Stimulated activated naive CD8-positive, alpha-beta T cell treated with anti-CD3 and anti-CD28 coated beads, Interleukin-15, amount 100 ng/mL, for 72 hours (primary cell): ENCODE measurements around the gene COL4A6.

Source experiments
- ATAC-seq: fragments of 150-1000 bp; cut with Tn5 transposase; 2 replicates; pipeline ENCODE4 v1.10.0; 2021; ENCODE audit warnings: mild to moderate bottlenecking, moderate library complexity
- DNase-seq, 2 donors: peaks; one replicate each; pipeline ENCODE4 v3.0.0; 2021 to 2022
- H3K27ac Mint-ChIP-seq, 2 donors: one replicate each; pipeline ENCODE4 v1.8.0; 2022; ENCODE audit warnings: mild to moderate bottlenecking in 2 of 2, mixed read lengths in 2 of 2, moderate library complexity in 2 of 2
- H3K27me3 Mint-ChIP-seq: one replicate; pipeline ENCODE4 v1.8.0; 2022; ENCODE audit warnings: mixed read lengths
- H3K4me1 Mint-ChIP-seq: one replicate; pipeline ENCODE4 v1.8.0; 2022; ENCODE audit warnings: mild to moderate bottlenecking, mixed read lengths
- H3K4me3 Mint-ChIP-seq, 2 donors: one replicate each; pipeline ENCODE4 v1.8.0; 2022; ENCODE audit warnings: mild to moderate bottlenecking in 2 of 2, mixed read lengths in 2 of 2, moderate library complexity in 1 of 2
- H3K9me3 Mint-ChIP-seq, 2 donors: one replicate each; pipeline ENCODE4 v1.8.0; 2022; ENCODE audit warnings: mixed read lengths in 2 of 2

Gene COL4A6

GRCh38 chrX:108313669-108314068, 124.6 kb downstream of the COL4A6 start:
- no peak overlapping the region for H3K27ac Mint-ChIP-seq

GRCh38 chrX:108312957-108313356, 125.3 kb downstream of the COL4A6 start:
- ATAC-seq, result no peak
- Mint-ChIP-seq H3K27me3 (peaks cover 11% of the 10 kb centered on the region), H3K27ac (no peak overlapping the region), H3K4me1 (no peaks in the 10 kb centered on the region), H3K4me3 (no peak overlapping the region), H3K9me3 (no peaks in the 10 kb centered on the region)
- DNase-seq, result no peak

More at GRCh38 chrX:108313669-108314068, 124.6 kb downstream of the COL4A6 start:
- no peak for DNase-seq
- H3K27me3 Mint-ChIP-seq, result peaks cover 11% of the 10 kb centered on the region
- no peak overlapping the region for H3K4me3 Mint-ChIP-seq
- no peaks in the 10 kb centered on the region for H3K4me1 Mint-ChIP-seq
- ATAC-seq, result no peak
- H3K9me3 Mint-ChIP-seq, result no peaks in the 10 kb centered on the region

GRCh38 chrX:108312011-108312410, 126.2 kb downstream of the COL4A6 start:
- H3K4me1 Mint-ChIP-seq, result no peaks in the 10 kb centered on the region
- ATAC-seq (no peak), DNase-seq (no peak)
- H3K9me3 Mint-ChIP-seq, result no peaks in the 10 kb centered on the region
- H3K27ac Mint-ChIP-seq, result no peak overlapping the region
- no peak overlapping the region for H3K4me3 Mint-ChIP-seq
- peaks cover 8% of the 10 kb centered on the region for H3K27me3 Mint-ChIP-seq

GRCh38 chrX:108310506-108310905, 127.7 kb downstream of the COL4A6 start:
- Mint-ChIP-seq H3K4me1 (no peaks in the 10 kb centered on the region), H3K9me3 (no peaks in the 10 kb centered on the region), H3K4me3 (no peak overlapping the region), H3K27ac (no peak overlapping the region), H3K27me3 (no peaks in the 10 kb centered on the region)
- ATAC-seq, result no peak
- no peak for DNase-seq

DNA sequence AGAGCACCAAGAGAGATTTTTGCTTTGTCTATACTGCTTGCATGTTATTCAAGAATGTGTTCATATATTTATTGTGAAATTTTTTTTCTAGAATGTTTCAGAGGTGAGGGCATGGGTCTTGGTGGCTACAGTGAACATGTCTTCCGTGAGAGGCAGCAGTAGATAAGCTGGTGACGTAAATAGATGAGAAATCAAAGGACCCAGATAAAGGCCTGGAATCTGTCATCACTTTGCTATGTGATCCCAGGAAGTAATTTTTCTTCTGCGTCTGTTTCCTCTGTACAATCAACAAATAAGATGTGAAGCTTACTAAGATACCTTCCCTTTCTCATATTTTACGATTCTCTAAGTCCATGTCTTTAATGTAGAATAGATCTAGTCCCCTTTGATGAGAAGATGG, 129.1 kb downstream of the COL4A6 start:
- Mint-ChIP-seq H3K27me3 (no peaks in the 10 kb centered on the region), H3K9me3 (no peaks in the 10 kb centered on the region), H3K4me3 (no peak overlapping the region), H3K4me1 (no peaks in the 10 kb centered on the region), H3K27ac (no peak overlapping the region)
- DNase-seq, result no peak
- ATAC-seq, result no peak

DNA sequence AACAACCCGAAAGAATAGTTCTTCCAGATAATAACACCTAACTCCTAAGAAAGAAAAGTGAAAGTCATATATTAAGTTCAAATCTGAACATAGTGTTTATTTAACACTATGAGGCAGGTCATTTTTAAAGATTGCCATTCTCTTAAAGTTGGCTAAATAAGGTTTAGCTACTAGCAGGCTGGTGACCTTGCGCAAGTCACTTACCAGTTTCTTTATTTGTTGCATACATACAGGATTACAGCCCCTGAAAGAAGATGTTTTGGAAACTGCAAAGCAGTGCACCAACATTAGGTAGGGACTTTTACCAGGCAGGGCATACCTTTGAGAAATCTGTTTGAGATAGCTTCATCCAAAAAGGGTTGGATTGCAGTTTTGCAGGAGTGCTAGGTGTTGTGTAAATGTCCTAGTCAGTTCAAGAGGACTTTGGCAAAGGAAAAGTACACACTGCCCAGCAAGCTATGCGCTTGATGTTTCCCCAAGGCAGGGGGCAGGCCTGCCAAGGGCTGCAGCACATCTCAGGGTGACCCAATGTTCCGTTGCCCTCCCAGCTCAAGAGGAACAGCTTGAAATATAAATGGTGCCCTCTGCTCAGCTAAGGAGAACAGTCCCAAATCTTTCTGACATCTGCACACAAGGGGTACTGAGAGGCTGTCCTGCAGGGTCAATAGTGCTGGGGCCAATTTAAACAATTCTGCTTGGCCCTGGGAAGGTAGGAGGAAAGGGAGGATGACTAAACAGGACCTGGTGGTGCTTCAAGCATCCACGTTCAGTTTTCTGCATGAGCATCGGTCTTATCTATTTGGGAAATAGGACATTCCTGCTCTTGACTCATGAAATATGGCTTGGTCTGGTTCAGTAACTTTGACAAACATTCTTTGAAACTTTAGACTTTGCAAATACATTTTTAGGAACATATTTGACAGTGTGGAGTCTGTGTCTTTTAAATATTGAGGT, 130.8 kb downstream of the COL4A6 start:
- ATAC-seq, result no peak
- DNase-seq, result no peak
- no peak overlapping the region for H3K27ac Mint-ChIP-seq
- H3K4me3 Mint-ChIP-seq, result no peak overlapping the region
- no peaks in the 10 kb centered on the region for H3K27me3 Mint-ChIP-seq
- no peaks in the 10 kb centered on the region for H3K9me3 Mint-ChIP-seq
- H3K4me1 Mint-ChIP-seq, result no peaks in the 10 kb centered on the region

- Mint-ChIP-seq H3K27ac (no peak overlapping the region), H3K4me1 (no peaks in the 10 kb centered on the region), H3K27me3 (no peaks in the 10 kb centered on the region), H3K9me3 (no peaks in the 10 kb centered on the region), H3K4me3 (no peak overlapping the region)
- DNase-seq, result no peak
- ATAC-seq, result no peak
Observed at GRCh38 chrX:108306086-108306485, 132.1 kb downstream of the COL4A6 start.

DNA sequence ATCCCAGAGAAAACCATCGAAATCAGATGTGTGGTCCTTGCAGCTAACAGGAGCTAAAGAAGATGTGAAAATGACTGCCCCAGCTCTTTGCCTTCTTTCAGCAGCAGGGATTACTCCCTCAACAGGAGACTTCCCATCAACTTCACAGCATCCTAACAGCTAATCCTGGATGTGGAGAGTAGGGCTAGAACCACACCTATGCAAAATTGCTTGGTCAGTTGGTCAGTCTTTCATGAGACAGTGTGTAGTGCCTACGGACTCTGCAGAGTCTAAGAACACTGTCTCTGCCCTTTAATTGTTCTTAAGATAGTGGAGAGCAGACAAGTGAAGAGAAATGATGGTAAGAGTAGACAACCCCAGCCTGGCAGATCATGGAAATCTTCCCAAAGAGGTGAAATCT, 133.5 kb downstream of the COL4A6 start:
- no peaks in the 10 kb centered on the region for H3K4me1 Mint-ChIP-seq
- H3K9me3 Mint-ChIP-seq, result no peaks in the 10 kb centered on the region
- no peak overlapping the region for H3K27ac Mint-ChIP-seq
- ATAC-seq, result no peak
- H3K4me3 Mint-ChIP-seq, result no peak overlapping the region
- DNase-seq, result no peak
- H3K27me3 Mint-ChIP-seq, result no peaks in the 10 kb centered on the region

DNA sequence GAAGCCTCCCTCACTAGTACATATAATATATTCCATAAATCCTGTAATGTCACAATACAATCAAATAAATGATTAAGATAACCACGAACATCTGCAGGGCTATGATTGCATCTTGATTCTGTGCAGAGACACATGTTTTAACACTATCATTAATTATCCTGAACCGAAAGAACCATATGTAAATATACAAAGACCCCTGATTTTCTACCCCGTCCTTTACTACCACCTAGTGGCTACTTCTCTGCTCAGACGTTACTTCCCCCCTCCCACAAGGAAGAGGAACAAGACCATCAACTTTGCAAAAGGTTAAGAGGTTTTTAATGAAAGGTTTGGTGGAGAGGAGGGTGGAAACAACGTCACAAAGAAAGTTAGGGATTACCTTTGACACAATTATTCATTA, 134.0 kb downstream of the COL4A6 start:
- H3K9me3 Mint-ChIP-seq, result no peaks in the 10 kb centered on the region
- no peaks in the 10 kb centered on the region for H3K4me1 Mint-ChIP-seq
- H3K27ac Mint-ChIP-seq, result no peak overlapping the region
- H3K27me3 Mint-ChIP-seq, result no peaks in the 10 kb centered on the region
- DNase-seq (no peak), ATAC-seq (no peak)
- no peak overlapping the region for H3K4me3 Mint-ChIP-seq

DNA sequence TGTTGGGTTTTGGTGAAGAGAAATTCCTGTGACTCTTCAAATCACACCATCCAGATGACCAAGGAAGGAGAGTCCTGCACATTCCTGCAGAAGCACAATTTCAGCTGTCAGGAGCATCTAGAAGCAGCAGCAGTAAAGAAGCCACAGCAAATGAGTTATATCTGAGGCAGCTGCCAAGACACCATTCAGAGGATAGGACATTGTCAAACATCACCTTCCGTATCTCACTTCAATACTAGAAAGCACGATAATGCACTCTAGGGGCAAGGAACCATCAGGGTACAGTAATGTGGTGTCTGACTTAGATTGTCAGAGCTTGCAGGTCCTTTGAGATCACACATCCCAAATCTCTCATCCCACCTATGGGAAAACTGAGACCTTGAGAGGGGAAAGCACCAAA, 134.5 kb downstream of the COL4A6 start:
- Mint-ChIP-seq H3K27me3 (no peaks in the 10 kb centered on the region), H3K4me1 (no peaks in the 10 kb centered on the region), H3K4me3 (no peak overlapping the region), H3K27ac (no peak overlapping the region), H3K9me3 (no peaks in the 10 kb centered on the region)
- no peak for DNase-seq
- no peak for ATAC-seq

DNA sequence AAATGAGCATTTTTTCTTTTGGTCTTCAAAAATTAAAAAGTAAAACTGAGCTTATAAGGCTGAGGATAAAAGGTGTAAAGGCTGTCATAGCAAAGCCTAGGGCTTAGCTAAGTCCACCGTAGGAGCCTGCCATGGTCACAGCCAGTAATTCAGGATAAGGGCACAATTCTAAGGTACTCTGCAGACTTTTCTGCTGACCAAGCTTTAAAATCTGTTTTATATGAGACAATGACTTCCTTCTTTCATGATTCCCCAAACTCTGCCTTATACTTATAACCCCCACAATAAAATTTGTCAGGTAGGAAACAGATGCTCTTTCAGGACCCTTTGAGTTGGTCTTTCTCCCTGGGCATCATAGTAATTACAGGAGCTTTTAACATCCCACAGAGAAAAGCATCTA, 138.5 kb downstream of the COL4A6 start:
- H3K4me3 Mint-ChIP-seq, result no peak overlapping the region
- no peaks in the 10 kb centered on the region for H3K9me3 Mint-ChIP-seq
- no peak for ATAC-seq
- no peaks in the 10 kb centered on the region for H3K27me3 Mint-ChIP-seq
- no peak overlapping the region for H3K27ac Mint-ChIP-seq
- no peak for DNase-seq
- H3K4me1 Mint-ChIP-seq, result no peaks in the 10 kb centered on the region

- Mint-ChIP-seq H3K27me3 (no peaks in the 10 kb centered on the region), H3K4me3 (no peak overlapping the region), H3K27ac (no peak overlapping the region), H3K4me1 (no peaks in the 10 kb centered on the region), H3K9me3 (no peaks in the 10 kb centered on the region)
- ATAC-seq (no peak), DNase-seq (no peak)
Observed at GRCh38 chrX:108299101-108299591, 139.1 kb downstream of the COL4A6 start.

DNA sequence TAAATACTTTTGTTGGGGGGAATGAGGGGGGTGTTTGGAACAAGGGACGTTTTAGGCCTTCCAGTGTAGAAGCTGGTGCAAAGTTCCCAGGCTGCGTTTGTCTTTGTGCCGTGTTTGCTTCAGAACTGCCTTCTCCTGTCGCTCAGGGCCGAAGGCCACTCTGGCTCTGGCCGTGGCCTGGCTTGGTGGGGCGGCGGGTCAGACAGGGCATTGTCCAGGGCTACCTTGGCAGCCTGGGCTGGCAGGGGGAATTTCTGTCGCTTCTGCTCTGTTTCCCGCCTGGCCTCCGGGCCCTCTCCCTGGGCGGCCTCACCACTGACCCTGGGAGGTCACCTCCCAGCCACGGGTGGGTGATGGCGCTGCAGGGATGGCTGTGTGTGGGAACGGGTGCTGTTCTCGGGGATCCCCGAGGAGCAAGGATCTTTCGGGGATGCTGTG, 140.0 kb downstream of the COL4A6 start:
- ATAC-seq (no peak), DNase-seq (no peak)
- no peak overlapping the region for H3K4me3 Mint-ChIP-seq
- no peaks in the 10 kb centered on the region for H3K4me1 Mint-ChIP-seq
- no peak overlapping the region for H3K27ac Mint-ChIP-seq
- no peaks in the 10 kb centered on the region for H3K9me3 Mint-ChIP-seq
- H3K27me3 Mint-ChIP-seq, result no peaks in the 10 kb centered on the region

- H3K27ac Mint-ChIP-seq, result no peak overlapping the region
- no peaks in the 10 kb centered on the region for H3K4me1 Mint-ChIP-seq
- DNase-seq, result no peak
- no peak for ATAC-seq
- no peak overlapping the region for H3K4me3 Mint-ChIP-seq
- no peaks in the 10 kb centered on the region for H3K27me3 Mint-ChIP-seq
- no peaks in the 10 kb centered on the region for H3K9me3 Mint-ChIP-seq
Observed at GRCh38 chrX:108297290-108297689, 140.9 kb downstream of the COL4A6 start.

DNA sequence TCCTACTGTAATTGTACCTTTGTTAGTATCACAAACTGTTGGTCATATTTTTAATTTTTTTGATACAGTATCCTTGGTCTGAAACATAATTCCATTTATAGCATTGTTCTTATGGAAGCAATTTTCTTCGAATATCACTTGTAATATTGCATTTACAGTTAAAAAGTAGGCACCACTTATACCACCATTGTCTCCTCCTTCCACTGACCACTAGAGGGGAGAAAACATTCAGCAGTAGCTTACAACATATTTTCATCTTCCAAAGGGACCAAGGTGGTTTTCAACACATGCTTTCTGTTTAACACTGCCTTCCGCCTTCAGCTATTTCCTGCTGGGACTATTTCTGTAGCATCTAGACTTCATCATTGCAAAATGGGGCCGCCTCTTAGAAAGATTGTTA, 146.2 kb downstream of the COL4A6 start:
- DNase-seq (no peak), ATAC-seq (no peak)
- Mint-ChIP-seq H3K4me1 (no peaks in the 10 kb centered on the region), H3K4me3 (no peak overlapping the region), H3K27ac (no peak overlapping the region), H3K9me3 (no peaks in the 10 kb centered on the region), H3K27me3 (no peaks in the 10 kb centered on the region)

DNA sequence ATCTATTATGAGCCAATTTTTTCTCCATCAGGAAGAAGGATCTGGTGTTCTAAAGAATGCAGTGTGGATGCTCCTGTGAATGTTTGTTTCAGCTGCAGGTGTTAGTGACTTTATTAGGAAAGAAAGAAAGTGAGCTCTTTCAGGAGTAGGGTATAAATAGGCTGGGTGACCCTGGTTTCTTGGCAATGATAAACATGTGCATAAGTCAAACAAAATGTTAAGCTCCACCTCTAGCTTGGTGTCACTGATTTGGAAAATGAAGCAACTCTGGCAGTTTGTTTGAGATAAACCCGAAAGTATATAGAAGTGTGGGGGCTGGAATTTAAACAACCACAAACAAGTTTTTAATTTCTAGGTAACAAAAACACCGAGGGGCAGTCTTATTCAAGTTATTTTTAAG, 152.3 kb downstream of the COL4A6 start:
- no peaks in the 10 kb centered on the region for H3K4me1 Mint-ChIP-seq
- no peak for DNase-seq
- no peaks in the 10 kb centered on the region for H3K27me3 Mint-ChIP-seq
- no peaks in the 10 kb centered on the region for H3K9me3 Mint-ChIP-seq
- no peak overlapping the region for H3K27ac Mint-ChIP-seq
- no peak overlapping the region for H3K4me3 Mint-ChIP-seq
- no peak for ATAC-seq

DNA sequence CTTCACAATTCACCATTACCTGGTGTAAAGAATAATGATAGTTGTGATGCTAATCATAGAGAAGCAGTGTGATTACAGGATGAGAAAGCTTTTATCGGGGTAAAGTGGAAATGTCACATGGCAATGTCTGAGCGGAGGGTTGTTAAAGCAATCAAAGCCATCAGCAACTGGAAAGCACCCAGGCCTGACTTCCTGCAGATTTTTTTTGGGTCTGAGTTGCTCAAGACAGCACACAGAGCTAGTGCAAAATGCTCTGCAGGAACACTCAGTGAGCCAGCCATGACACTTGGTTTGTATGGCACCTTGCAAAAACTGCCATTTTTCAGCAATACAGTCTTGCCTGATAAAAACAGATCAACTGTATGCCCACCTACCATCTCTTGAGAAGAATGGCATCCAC, 152.9 kb downstream of the COL4A6 start:
- Mint-ChIP-seq H3K4me3 (no peak overlapping the region), H3K4me1 (no peaks in the 10 kb centered on the region), H3K9me3 (no peaks in the 10 kb centered on the region), H3K27ac (no peak overlapping the region), H3K27me3 (no peaks in the 10 kb centered on the region)
- DNase-seq (no peak), ATAC-seq (no peak)
